Cerebellar nuclear complex (tissue), 1 donor: ENCODE results near the gene ZC2HC1C.
"Not testable (repeated sequence)": the region's sequence is repeated elsewhere in the genome, so short reads cannot be mapped to it uniquely, and the experiment has no call there.

Experiments used
- DNase-seq, 2 experiments: peaks; one replicate each; lab custom pipeline; 2025; lab: John Stamatoyannopoulos, UW

ZC2HC1C gene

DNA sequence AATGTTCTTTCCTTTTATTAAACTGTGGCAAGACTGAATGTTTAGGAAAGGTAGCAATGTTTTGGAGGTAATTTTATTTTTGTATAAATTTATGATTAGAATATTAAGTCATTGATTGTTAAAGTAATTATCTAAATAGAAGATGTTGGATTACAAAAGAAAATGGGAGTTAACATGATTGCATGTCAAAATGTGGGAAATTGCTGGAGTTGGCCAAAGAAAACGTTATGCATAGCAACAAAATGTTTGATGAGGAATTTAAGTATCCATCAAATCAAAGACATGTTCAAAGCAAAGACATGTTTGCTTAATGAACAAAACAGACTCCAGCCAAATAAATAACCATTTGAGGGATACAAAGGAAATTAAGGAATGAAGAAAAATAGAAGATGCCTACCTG is 15.0 kb upstream of the ZC2HC1C start:
- no peak for DNase-seq

DNA sequence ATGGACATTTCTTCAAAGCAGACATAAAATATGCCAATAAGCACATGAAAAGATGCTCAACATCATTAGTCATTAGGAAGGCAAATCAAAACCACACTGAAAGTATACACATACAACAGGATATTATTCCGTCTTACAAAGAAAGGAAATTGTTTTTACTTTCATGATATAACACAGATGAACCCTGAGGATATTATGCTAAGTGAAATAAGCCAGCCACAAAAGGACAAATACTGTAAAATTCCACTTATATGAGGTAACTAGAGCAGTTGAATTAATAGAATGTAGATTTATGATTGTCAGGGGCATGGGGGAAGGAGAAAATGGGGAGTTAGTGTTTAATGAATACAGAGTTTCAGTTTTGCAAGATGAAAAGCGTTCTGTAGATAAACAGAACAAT is 9.8 kb upstream of the ZC2HC1C start:
- no peak for DNase-seq

DNA sequence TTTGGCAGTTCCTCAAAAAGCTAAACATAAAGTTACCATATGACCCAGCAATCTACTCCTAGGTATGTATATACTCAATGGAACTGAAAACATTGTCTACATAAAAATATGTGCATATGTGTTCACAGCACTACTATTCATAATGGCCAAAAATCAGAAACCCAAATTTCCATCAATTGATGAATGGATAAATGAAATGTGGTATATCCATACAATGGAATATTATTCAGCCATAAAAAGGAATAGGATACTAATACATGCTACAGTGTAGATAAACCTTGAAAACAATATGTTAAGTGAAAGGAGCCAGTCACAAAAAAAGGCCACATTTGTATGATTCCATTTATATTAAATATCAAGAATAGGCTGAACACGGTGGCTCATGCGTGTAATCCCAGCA is 9.0 kb upstream of the ZC2HC1C start:
- DNase-seq = no peak

GRCh38 chr14:75063013-75063412 is 6.4 kb upstream of the ZC2HC1C start:
- no peak for DNase-seq

- peak; percentile 66 to 82 for DNase-seq
Measured at GRCh38 chr14:75063491-75064204, 5.8 kb upstream of the ZC2HC1C start, which contains the start of gene ACYP1. ACYP1 (minus strand) TSS chr14:75064024; CDS start chr14:75063553, 471 bp downstream.

- no peak for DNase-seq
Measured at GRCh38 chr14:75064205-75064567, 5.3 kb upstream of the ZC2HC1C start.

GRCh38 chr14:75066691-75067090 is 2.8 kb upstream of the ZC2HC1C start:
- no peak for DNase-seq

GRCh38 chr14:75067212-75067611 is 2.2 kb upstream of the ZC2HC1C start:
- DNase-seq = no peak

- DNase-seq = not testable (repeated sequence)
Measured at GRCh38 chr14:75067765-75068164, 1.7 kb upstream of the ZC2HC1C start.

DNA sequence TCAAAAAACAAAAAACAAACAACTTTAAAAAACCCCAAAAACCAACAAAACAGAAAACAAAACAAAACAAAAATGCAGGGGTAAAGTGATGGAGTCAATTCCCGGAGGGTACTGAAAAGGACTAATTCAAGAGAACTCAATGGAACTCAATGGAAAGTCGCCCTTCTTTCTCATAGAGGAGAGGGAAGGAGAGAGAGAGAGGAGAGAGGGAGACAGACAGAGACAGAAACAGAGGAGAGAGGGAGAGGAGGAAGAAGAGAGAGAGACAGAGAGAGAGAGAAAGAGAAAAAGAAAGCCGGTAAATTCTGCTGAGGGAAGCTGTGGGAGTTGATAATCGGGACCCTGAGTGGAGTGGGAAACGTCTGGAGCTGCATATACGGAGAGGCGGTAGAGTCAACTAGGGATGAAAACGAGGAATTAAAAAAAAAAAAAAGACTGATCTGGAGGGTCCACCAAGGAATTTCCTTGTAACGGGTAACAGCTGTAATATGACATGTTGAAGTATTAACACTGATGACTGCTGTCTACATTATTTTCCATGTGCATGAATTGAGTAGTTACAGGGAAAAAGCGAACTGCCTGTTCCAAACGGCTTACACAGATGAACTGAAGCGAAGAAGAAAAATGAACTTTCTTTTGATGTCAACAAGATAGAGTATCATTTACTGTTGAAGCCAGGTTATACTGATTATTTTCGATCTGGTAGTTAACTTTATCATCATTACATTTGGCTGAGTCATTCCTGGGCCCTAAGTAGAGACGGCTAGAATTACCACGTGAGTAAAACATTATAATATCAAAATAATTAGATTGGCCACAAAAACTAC is 934 bp upstream of the ZC2HC1C start:
- DNase-seq = no peak

- no peak for DNase-seq
Measured at GRCh38 chr14:75069811-75070145, 337 bp downstream of the ZC2HC1C start.

DNA sequence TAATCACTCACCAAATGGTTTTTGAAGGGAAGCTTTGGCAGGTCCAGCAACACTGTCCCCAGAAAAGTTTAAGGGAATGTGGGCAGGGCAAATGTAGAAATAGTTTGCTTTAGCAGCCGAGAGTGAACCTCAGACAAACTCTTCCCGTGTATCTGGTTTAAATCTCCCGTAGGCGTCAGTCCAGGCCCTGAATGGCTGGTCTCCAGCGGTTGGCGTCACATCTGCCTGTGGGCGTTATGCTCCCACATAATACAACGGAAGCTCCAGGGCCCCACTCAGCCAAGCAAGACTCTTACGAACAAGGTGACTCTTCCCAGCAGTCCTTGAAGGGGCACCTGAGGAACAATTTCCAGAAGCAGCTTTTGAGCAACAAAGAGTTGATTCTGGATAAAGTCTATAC is 942 bp downstream of the ZC2HC1C start:
- no peak for DNase-seq

GRCh38 chr14:75077794-75078193 is 8.4 kb downstream of the ZC2HC1C start:
- no peak for DNase-seq

DNA sequence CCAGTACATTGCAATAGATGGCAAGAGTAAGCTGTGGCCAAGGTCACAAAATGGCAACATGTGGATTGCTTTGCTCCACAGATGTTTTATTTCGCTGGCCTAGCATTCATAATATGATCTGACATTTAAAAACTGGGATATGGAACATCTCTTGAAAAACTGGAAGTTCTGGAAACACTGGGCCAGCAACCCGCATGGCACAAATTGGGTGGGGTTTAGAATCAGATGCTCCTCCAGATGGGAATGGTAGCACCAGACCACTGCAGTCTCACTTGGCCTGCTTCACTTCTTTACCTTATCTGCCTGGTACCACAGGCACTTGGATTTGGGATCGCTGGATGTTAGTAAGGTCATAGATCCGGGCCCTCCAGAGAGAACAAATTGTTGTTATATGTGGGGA is 10.1 kb downstream of the ZC2HC1C start:
- no peak for DNase-seq

DNA sequence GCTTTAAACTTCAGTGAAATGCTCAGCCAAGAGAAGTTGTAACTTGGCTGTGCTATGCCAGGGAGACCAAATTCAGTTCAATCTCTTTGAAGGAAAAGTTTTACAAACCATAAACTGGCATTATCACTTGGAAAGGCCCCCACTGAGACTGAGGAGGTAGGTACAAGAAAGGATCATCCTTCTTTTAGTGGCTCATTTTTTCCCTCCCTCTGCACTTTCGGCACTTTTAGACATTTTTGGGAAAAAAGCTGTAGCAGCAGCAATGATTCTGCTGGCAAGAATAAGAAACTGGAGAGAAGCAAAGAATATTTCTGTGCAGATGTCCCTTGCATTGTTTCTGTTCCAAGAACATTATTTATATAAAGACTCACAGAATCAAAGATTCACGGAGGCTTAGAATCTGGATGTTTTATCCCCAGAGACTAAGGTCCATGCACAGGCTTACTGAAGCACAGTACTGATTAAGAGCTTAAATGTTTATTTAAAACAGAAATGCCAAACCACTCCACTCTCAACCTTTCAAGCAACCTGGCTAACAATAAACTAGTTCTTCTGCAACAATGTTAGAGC is 12.3 kb downstream of the ZC2HC1C start:
- no peak for DNase-seq

DNA sequence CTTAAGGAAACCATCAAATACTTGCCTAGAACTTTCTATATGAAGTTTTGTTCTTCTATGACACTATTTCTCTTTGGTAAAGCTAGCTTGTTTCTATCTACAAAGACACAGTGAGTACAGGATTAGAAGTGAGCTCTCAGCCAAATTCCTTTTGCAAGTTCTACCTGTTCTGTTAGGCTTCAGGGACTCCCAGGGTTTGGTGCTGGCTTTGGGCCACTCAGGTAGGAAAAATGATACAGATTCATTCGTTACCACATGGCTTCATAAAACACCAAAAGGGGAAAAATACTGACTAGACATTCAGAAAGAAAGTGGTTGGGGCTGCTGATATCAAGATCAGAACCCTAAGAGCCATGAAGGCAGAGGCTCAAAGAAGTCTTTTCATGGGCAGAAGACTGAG is 13.8 kb downstream of the ZC2HC1C start:
- DNase-seq = no peak

DNA sequence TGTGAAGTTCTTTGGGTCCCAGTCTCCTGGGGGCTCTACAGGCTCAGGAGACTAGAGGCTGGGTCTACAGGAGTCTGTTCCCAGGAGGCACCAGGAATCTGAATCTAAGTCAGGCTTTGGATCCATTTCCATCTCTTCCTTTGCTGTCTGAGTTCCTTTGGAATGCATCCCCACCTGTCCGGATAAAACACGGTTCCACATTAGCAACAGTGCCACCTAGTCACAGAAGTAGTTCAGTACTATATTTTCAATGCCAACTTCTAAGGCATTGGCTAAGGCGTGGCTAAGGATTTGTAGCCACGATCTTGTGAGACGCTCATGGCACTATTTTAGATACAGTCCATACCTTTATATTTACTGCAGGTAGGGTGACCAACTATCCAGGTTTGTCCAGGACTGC is 15.1 kb downstream of the ZC2HC1C start:
- no peak for DNase-seq

GRCh38 chr14:75088153-75088552 is 18.7 kb downstream of the ZC2HC1C start:
- no peak for DNase-seq

DNA sequence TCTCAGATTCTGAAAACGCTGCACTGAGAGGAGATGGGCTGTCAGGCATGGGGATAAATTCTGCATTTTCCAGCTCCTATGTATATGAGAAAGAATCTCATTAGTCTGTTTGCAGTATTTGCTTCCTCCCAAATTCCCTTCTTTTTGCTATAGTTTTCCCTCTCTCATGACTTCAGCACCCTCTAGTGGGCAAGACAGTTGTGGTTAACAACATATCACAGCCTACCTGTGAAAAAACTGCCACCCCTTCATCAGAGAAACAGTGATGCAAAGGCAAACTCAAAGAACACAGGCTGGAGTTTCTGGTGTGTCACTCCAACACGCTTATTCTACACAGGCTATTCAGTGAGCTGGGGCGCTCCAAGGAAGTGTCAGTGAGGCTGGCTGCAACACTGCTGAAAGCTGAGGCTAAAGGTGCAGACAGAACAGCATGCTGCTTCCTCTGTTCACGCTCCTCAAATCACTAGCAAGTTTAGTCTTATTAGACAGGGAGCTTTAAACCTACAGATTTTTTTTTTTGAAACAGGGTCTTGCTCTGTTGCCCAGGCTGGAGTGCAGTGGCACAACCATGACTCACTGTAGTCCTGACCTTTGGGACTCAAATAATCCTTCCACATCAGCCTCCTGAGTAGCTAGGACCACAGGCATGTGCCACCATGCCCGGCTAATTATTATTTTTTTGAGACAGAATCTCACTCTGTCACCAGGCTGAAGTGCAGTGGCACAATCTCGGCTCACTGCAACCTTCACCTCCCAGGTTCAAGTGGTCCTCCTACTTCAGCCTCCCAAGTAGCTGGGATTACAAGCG is 19.3 kb downstream of the ZC2HC1C start:
- no peak for DNase-seq

GRCh38 chr14:75090353-75090752 is 20.9 kb downstream of the ZC2HC1C start:
- DNase-seq = no peak

GRCh38 chr14:75091251-75091650 is 21.8 kb downstream of the ZC2HC1C start:
- DNase-seq = no peak

GRCh38 chr14:75092698-75093097 is 23.3 kb downstream of the ZC2HC1C start:
- DNase-seq = no peak
